Common myeloid progenitor, CD34-positive (primary cell): Measurements from ENCODE around the gene SOWAHC.
"Not testable (repeated sequence)": the region's sequence is repeated elsewhere in the genome, so short reads cannot be mapped to it uniquely, and the experiment has no call there.

ENCODE experiments used
- CTCF ChIA-PET: fragments of 350-600 bp; sonication (Branson Sonifier 250); formaldehyde crosslinking; loops from one replicate; lab custom pipeline; 2021; ENCODE audit warnings: antibody characterized with exemption; lab: Charles Lee
- POLR2A ChIA-PET: fragments of 350-600 bp; sonication (Branson Sonifier 250); formaldehyde crosslinking; loops from one replicate; lab custom pipeline; 2021; ENCODE audit warnings: antibody characterized with exemption; lab: Charles Lee
- DNase-seq, 3 donors: peaks; one replicate each; pipeline versions ENCODE4 v3.0.0 to v3.0.0-alpha.2; 2013
- H3K27ac ChIP-seq, 2 experiments: 1 replicate in 1 of 2; 2 replicates in 1 of 2; pipeline ENCODE4 v1.7.0; 2013; ENCODE audit warnings: inconsistent platforms in 2 of 2, low read length in 2 of 2, mild to moderate bottlenecking in 2 of 2, low read depth in 1 of 2, moderate library complexity in 1 of 2; ENCODE audit not compliant: severe bottlenecking in 2 of 2, insufficient read depth in 1 of 2, poor library complexity in 1 of 2
- H3K27me3 ChIP-seq, 5 experiments: replicated peaks in 2 of 5; 1 replicate in 3 of 5; 2 replicates in 2 of 5; pipeline versions ENCODE4 v1.6.1 to v1.7.0; 2013; ENCODE audit warnings: low read length in 4 of 5, mild to moderate bottlenecking in 2 of 5, moderate library complexity in 2 of 5, inconsistent platforms in 1 of 5; ENCODE audit not compliant: insufficient read depth in 5 of 5, control insufficient read depth in 4 of 5
- H3K36me3 ChIP-seq, 4 experiments: 1 replicate in 2 of 4; 2 replicates in 2 of 4; pipeline versions ENCODE4 v1.6.1 to v1.7.0; 2013; ENCODE audit warnings: low read length in 3 of 4, control low read depth in 1 of 4, mild to moderate bottlenecking in 1 of 4; ENCODE audit not compliant: control insufficient read depth in 4 of 4, insufficient read depth in 4 of 4
- H3K4me1 ChIP-seq, 4 experiments: 1 replicate in 3 of 4; 2 replicates in 1 of 4; pipeline versions ENCODE4 v1.6.1 to v1.7.1; 2013; ENCODE audit warnings: low read length in 3 of 4, mild to moderate bottlenecking in 3 of 4, control low read depth in 1 of 4, inconsistent platforms in 1 of 4, moderate library complexity in 1 of 4; ENCODE audit not compliant: control insufficient read depth in 4 of 4, insufficient read depth in 4 of 4; ENCODE audit errors: control extremely low read depth in 1 of 4
- H3K4me3 ChIP-seq, 7 experiments: 1 replicate in 4 of 7; 2 replicates in 3 of 7; pipeline versions ENCODE4 v1.5.1 to v1.7.0; 2013; ENCODE audit warnings: mild to moderate bottlenecking in 7 of 7, low read length in 6 of 7, moderate library complexity in 6 of 7, inconsistent platforms in 2 of 7, low read depth in 2 of 7, control low read depth in 1 of 7; ENCODE audit not compliant: insufficient read depth in 4 of 7, control insufficient read depth in 1 of 7; ENCODE audit errors: extremely low read depth in 1 of 7
- H3K9me3 ChIP-seq, 5 experiments: 1 replicate in 4 of 5; 2 replicates in 1 of 5; pipeline versions ENCODE4 v1.6.1 to v1.7.1; 2013; ENCODE audit warnings: low read length in 4 of 5, mild to moderate bottlenecking in 2 of 5, inconsistent platforms in 1 of 5, low read depth in 1 of 5, moderate library complexity in 1 of 5; ENCODE audit not compliant: control insufficient read depth in 4 of 5, insufficient read depth in 2 of 5; ENCODE audit errors: control extremely low read depth in 1 of 5
- WGBS: methylation state at CpG from one replicate; pipeline ENCODE4 v1.1.5; 2013; ENCODE audit not compliant: insufficient coverage; 5-methylcytosine and 5-hydroxymethylcytosine counted together

The SOWAHC gene

GRCh38 chr2:109637749-109638570 is 23.8 kb downstream of the SOWAHC start:
- Histone ChIP-seq H3K4me1 (no peaks in the 10 kb centered on the region), H3K4me3 (no peak overlapping the region), H3K27ac (no peak overlapping the region), H3K9me3 (peaks cover 0 to 3% (median 0%) of the 10 kb centered on the region in 5 experiments), H3K36me3 (no peaks in the 10 kb centered on the region), H3K27me3 (no peaks in the 10 kb centered on the region)
- no peak for DNase-seq
- ChIA-PET CTCF (no interaction called here), POLR2A (no interaction called here)
- 100% methylated on average over 5 of the region's 9 CpGs for WGBS

GRCh38 chr2:109638795-109639194 is 24.6 kb downstream of the SOWAHC start:
- no peak for DNase-seq
- Histone ChIP-seq H3K27me3 (no peaks in the 10 kb centered on the region), H3K4me1 (no peaks in the 10 kb centered on the region), H3K27ac (no peak overlapping the region), H3K4me3 (no peak overlapping the region), H3K9me3 (peaks cover 0 to 3% (median 0%) of the 10 kb centered on the region in 5 experiments), H3K36me3 (no peaks in the 10 kb centered on the region)
- CTCF ChIA-PET: no interaction called here
- WGBS: 90% methylated on average over 2 of the region's 3 CpGs
- POLR2A ChIA-PET: no interaction called here

- DNase-seq, H3K27me3 ChIP-seq, H3K27ac ChIP-seq, H3K4me3 ChIP-seq, H3K36me3 ChIP-seq, H3K9me3 ChIP-seq, H3K4me1 ChIP-seq, POLR2A ChIA-PET, CTCF ChIA-PET: not testable (repeated sequence)
- WGBS: 96% methylated on average over 7 of the region's 9 CpGs
These were observed 25.8 kb downstream of the SOWAHC start for GRCh38 chr2:109640000-109640399.

- Histone ChIP-seq H3K27ac (no peak overlapping the region), H3K27me3 (no peaks in the 10 kb centered on the region), H3K9me3 (no peaks in the 10 kb centered on the region), H3K4me3 (no peak overlapping the region), H3K36me3 (no peaks in the 10 kb centered on the region), H3K4me1 (peaks cover 0 to 8% (median 5%) of the 10 kb centered on the region in 4 experiments)
- 35% methylated on average over 9 of the region's 12 CpGs for WGBS
- ChIA-PET CTCF (no interaction called here), POLR2A (no interaction called here)
- peak in 2 of 3 donors; percentile 19 to 29 for DNase-seq
These were observed 30.6 kb downstream of the SOWAHC start for GRCh38 chr2:109644571-109645275.

GRCh38 chr2:109645412-109646184 is 31.4 kb downstream of the SOWAHC start:
- ChIA-PET POLR2A (no interaction called here), CTCF (no interaction called here)
- peaks cover 0 to 8% (median 5%) of the 10 kb centered on the region in 4 experiments for H3K4me1 ChIP-seq
- H3K27ac ChIP-seq: no peak overlapping the region
- H3K27me3 ChIP-seq: no peaks in the 10 kb centered on the region
- WGBS: 97% methylated on average over 13 of the region's 14 CpGs
- H3K36me3 ChIP-seq: no peaks in the 10 kb centered on the region
- H3K9me3 ChIP-seq: no peaks in the 10 kb centered on the region
- DNase-seq: no peak
- no peak overlapping the region for H3K4me3 ChIP-seq

GRCh38 chr2:109646961-109647360 is 32.8 kb downstream of the SOWAHC start:
- ChIA-PET POLR2A (no interaction called here), CTCF (no interaction called here)
- H3K27ac ChIP-seq: no peak overlapping the region
- 97% methylated on average over 4 of the region's 8 CpGs for WGBS
- H3K27me3 ChIP-seq: no peaks in the 10 kb centered on the region
- H3K4me1 ChIP-seq: peaks cover 0 to 8% (median 5%) of the 10 kb centered on the region in 4 experiments
- DNase-seq: no peak
- H3K4me3 ChIP-seq: no peak overlapping the region
- no peaks in the 10 kb centered on the region for H3K9me3 ChIP-seq
- H3K36me3 ChIP-seq: no peaks in the 10 kb centered on the region
